Stimulated activated CD8-positive, alpha-beta memory T cell treated with anti-CD3 and anti-CD28 coated beads, Interleukin-15, amount 100 ng/mL, for 24 hours (primary cell): Measurements from ENCODE around the gene FAR2.

Source experiments
- DNase-seq: peaks from one replicate; pipeline ENCODE4 v3.0.0-alpha.2; 2020; ENCODE audit warnings: low read depth

Gene FAR2

GRCh38 chr12:29204521-29204920 lies 55.4 kb downstream of the FAR2 start:
- DNase-seq: no peak

GRCh38 chr12:29207120-29207519 lies 58.0 kb downstream of the FAR2 start:
- DNase-seq: no peak

GRCh38 chr12:29208060-29208459 lies 59.0 kb downstream of the FAR2 start:
- no peak for DNase-seq

GRCh38 chr12:29208936-29209701 lies 60.0 kb downstream of the FAR2 start:
- DNase-seq: no peak

- DNase-seq: no peak
Observed at GRCh38 chr12:29211696-29212095, 62.6 kb downstream of the FAR2 start.

GRCh38 chr12:29212682-29213403 lies 63.8 kb downstream of the FAR2 start:
- no peak for DNase-seq

- no peak for DNase-seq
Observed at GRCh38 chr12:29216266-29216665, 67.2 kb downstream of the FAR2 start.

- DNase-seq: no peak
Observed at GRCh38 chr12:29216797-29217575, 67.9 kb downstream of the FAR2 start.

- no peak for DNase-seq
Observed at GRCh38 chr12:29220632-29221336, 71.7 kb downstream of the FAR2 start.

GRCh38 chr12:29222200-29222599 lies 73.1 kb downstream of the FAR2 start:
- no peak for DNase-seq

- DNase-seq: no peak
Observed at GRCh38 chr12:29223426-29223825, 74.3 kb downstream of the FAR2 start.

GRCh38 chr12:29223956-29224543 lies 75.0 kb downstream of the FAR2 start:
- DNase-seq: no peak

- DNase-seq: no peak
Observed at GRCh38 chr12:29224572-29224971, 75.5 kb downstream of the FAR2 start.

- no peak for DNase-seq
Observed at GRCh38 chr12:29225834-29226233, 76.8 kb downstream of the FAR2 start.

GRCh38 chr12:29226616-29227015 lies 77.5 kb downstream of the FAR2 start:
- no peak for DNase-seq

- no peak for DNase-seq
Observed at GRCh38 chr12:29228474-29229157, 79.5 kb downstream of the FAR2 start.

GRCh38 chr12:29229158-29229505 lies 80.1 kb downstream of the FAR2 start:
- DNase-seq: no peak

GRCh38 chr12:29229937-29230336 lies 80.9 kb downstream of the FAR2 start:
- DNase-seq: no peak

- DNase-seq: no peak
Observed at GRCh38 chr12:29230800-29231560, 81.9 kb downstream of the FAR2 start.

GRCh38 chr12:29232086-29232485 lies 83.0 kb downstream of the FAR2 start:
- no peak for DNase-seq

- no peak for DNase-seq
Observed at GRCh38 chr12:29234552-29234951, 85.5 kb downstream of the FAR2 start.
